ENCODE results near the gene TUBB4A. TPM values are rescaled to one million over a fixed set of nuclear protein-coding genes. Genes with fewer than 3 reads are reported as not detected.
A peak's percentile ranks its signal among the peaks of the same experiment; 100 is the strongest.

TUBB4A gene
- total and polyA plus RNA-seq, 10 of the 15 experiments (the other 5 are each of a cell fraction or from before 2014, with no cell fraction given), result 0.29 to 22.4 (median 3.8) TPM

GRCh38 chr19:6528544-6529121, 26.5 kb upstream of the TUBB4A start (continued):
- no peak for TF ChIP-seq ZZZ3 (IDR thresholded peaks at IDR 0.05; ENCODE audit: control insufficient read depth, insufficient read length, low read depth)
- peak; percentile 64; the same call in 1 of the 2 replicates for TF ChIP-seq YBX1 (IDR thresholded peaks at IDR 0.05)
- TF ChIP-seq TAF1 (IDR thresholded peaks at IDR 0.05; ENCODE audit: borderline replicate concordance, low read depth, low read length), result peak; percentile 30; the same call in 1 of the 2 replicates
- no peak for TF ChIP-seq SMAD1 (IDR thresholded peaks at IDR 0.05; ENCODE audit: low read depth, partially characterized antibody)
- no peak for TF ChIP-seq RAD51 (IDR thresholded peaks at IDR 0.05)
- TF ChIP-seq ZSCAN29 (IDR thresholded peaks at IDR 0.05), result 0 out of 2 replicates have a peak, but pooled peaks have one; percentile 26
- TF ChIP-seq E2F8 (IDR thresholded peaks at IDR 0.05; ENCODE audit: low read depth, partially characterized antibody), result no peak
- no peak for TF ChIP-seq POU2F2 (IDR thresholded peaks at IDR 0.05; ENCODE audit: borderline replicate concordance, low read depth, low read length)
- TF ChIP-seq ATF2 (IDR thresholded peaks at IDR 0.05; ENCODE audit: low read length), result no peak
- TF ChIP-seq TCF7 (IDR thresholded peaks at IDR 0.05; ENCODE audit: borderline replicate concordance), result no peak
- no peak for TF ChIP-seq IRF3 (IDR thresholded peaks at IDR 0.05)
- no peak for TF ChIP-seq CHD4 (IDR thresholded peaks at IDR 0.05)
- TF ChIP-seq HDAC6 (IDR thresholded peaks at IDR 0.05; ENCODE audit: unreplicated experiment), result no peak
- TF ChIP-seq NFYA (IDR thresholded peaks at IDR 0.05; ENCODE audit: borderline replicate concordance, low read depth, low read length), result no peak
- peak; percentile 97 to 98 for TF ChIP-seq IKZF2 (IDR thresholded peaks at IDR 0.05)
- TF ChIP-seq RAD21 (IDR thresholded peaks at IDR 0.05; ENCODE audit: insufficient read depth, low read depth, low read length), result no peak
- no peak for TF ChIP-seq RB1 (IDR thresholded peaks at IDR 0.05; ENCODE audit: borderline replicate concordance)
- peak; percentile 81 for TF ChIP-seq SPI1 (IDR thresholded peaks at IDR 0.05; ENCODE audit: borderline replicate concordance, insufficient read depth, low read depth, low read length)
- no peak for TF ChIP-seq SMC3 (IDR thresholded peaks at IDR 0.05; ENCODE audit: borderline replicate concordance, low read length)
- TF ChIP-seq ZBTB40 (IDR thresholded peaks at IDR 0.05; ENCODE audit: borderline replicate concordance), result no peak
- TF ChIP-seq RELA (IDR thresholded peaks at IDR 0.05; ENCODE audit: borderline replicate concordance, partially characterized antibody), result no peak
- no peak for TF ChIP-seq TCF3 (IDR thresholded peaks at IDR 0.05; ENCODE audit: borderline replicate concordance, insufficient read depth, low read depth, low read length)

Measured in GM12878 (cell line).